PC-9 (cell line): Measurements from ENCODE around the gene ADGRA3. TPM values are rescaled to one million over a fixed set of nuclear protein-coding genes. Genes with fewer than 3 reads are reported as not detected.
A peak's percentile ranks its signal among the peaks of the same experiment; 100 is the strongest.

ENCODE experiments used
- BruUV-seq: library from RNA; stranded (reverse); fragments of 400-500 nt; replicated peaks from 2 replicates; lab custom pipeline; 2021; lab: Mats Ljungman, UMichigan
- CTCF ChIA-PET: fragments of 300-600 bp; sonication (Branson Sonifier 250); formaldehyde crosslinking; loops from one replicate; lab custom pipeline; 2022; ENCODE audit warnings: antibody characterized with exemption; lab: Charles Lee
- POLR2A ChIA-PET: fragments of 300-600 bp; sonication (Branson Sonifier 250); formaldehyde crosslinking; loops from one replicate; lab custom pipeline; 2022; ENCODE audit warnings: antibody characterized with exemption; ENCODE audit not compliant: unreplicated experiment; lab: Charles Lee
- DNase-seq, 2 experiments: peaks; one replicate each; pipeline versions ENCODE4 v3.0.0 to v3.0.0-alpha.2; 2015 to 2022; ENCODE audit warnings: mixed read lengths in 1 of 2
- H2AFZ ChIP-seq: fragments of 200-600 bp; sonication (generic); 2 replicates; pipeline ENCODE4 v1.8.1; 2017; ENCODE audit warnings: antibody characterized with exemption
- H3F3A ChIP-seq: fragments of 200-600 bp; sonication (generic); 2 replicates; pipeline ENCODE4 v1.8.1; 2017; ENCODE audit warnings: antibody characterized with exemption, mild to moderate bottlenecking, low read depth; ENCODE audit not compliant: insufficient read depth
- H3K27ac ChIP-seq: fragments of 200-600 bp; sonication (generic); 2 replicates; pipeline ENCODE4 v1.6.1; 2016; ENCODE audit warnings: mixed run types
- H3K27me3 ChIP-seq: fragments of 200-600 bp; sonication (generic); 2 replicates; pipeline ENCODE4 v1.6.1; 2016; ENCODE audit warnings: low read depth, mixed run types; ENCODE audit not compliant: insufficient read depth
- H3K36me3 ChIP-seq: fragments of 200-600 bp; sonication (generic); 2 replicates; pipeline ENCODE4 v1.6.1; 2016; ENCODE audit warnings: low read depth, mixed run types
- H3K4me1 ChIP-seq: fragments of 200-600 bp; sonication (generic); replicated peaks from 2 replicates; pipeline ENCODE4 v1.6.1; 2016; ENCODE audit warnings: mixed run types; ENCODE audit not compliant: insufficient read depth
- H3K4me2 ChIP-seq: fragments of 200-600 bp; sonication (generic); 2 replicates; pipeline ENCODE4 v1.6.1; 2017; ENCODE audit warnings: mixed run types
- H3K4me3 ChIP-seq: fragments of 200-600 bp; sonication (generic); 2 replicates; pipeline ENCODE4 v1.6.1; 2016; ENCODE audit warnings: mixed run types
- H3K79me2 ChIP-seq: fragments of 200-600 bp; sonication (generic); 2 replicates; pipeline ENCODE4 v1.6.1; 2017; ENCODE audit warnings: low read depth, mixed run types
- H3K9me2 ChIP-seq: fragments of 200-600 bp; sonication (generic); 2 replicates; pipeline ENCODE4 v1.8.1; 2017; ENCODE audit warnings: mild to moderate bottlenecking; ENCODE audit not compliant: insufficient read depth
- H3K9me3 ChIP-seq: fragments of 200-600 bp; sonication (generic); 2 replicates; pipeline ENCODE4 v1.8.1; 2016; ENCODE audit warnings: low read depth; ENCODE audit not compliant: insufficient read depth
- H4K20me1 ChIP-seq: fragments of 200-600 bp; sonication (generic); 2 replicates; pipeline ENCODE4 v1.8.1; 2017; ENCODE audit not compliant: insufficient read depth
- EZH2 ChIP-seq: fragments of 200-600 bp; sonication (generic); IDR thresholded peaks from 2 replicates; pipeline ENCODE4 v1.8.0; 2017; ENCODE audit warnings: antibody characterized with exemption, low read depth
- intact Hi-C: fragments of 100-400 bp; cut with micrococcal nuclease; formaldehyde crosslinking; loops from one replicate; pipeline ENCODE4 v1.10.0; 2022; ENCODE audit not compliant: unreplicated experiment
- total RNA-seq: library from RNA; stranded (reverse); gene quantifications from 2 replicates; pipeline ENCODE4 v1.2.3, GENCODE V29; 2021
- TF ChIP-seq, protein P1 (sequence below): fragments of 200-600 bp; sonication (generic); conservative IDR thresholded peaks from 2 replicates; pipeline ENCODE4 v1.6.1; 2017; ENCODE audit warnings: mixed run types, antibody characterized with exemption, mild to moderate bottlenecking, moderate library complexity

Gene ADGRA3
- total RNA-seq, 1 experiment from 2014 or later = 40.5 TPM

DNA sequence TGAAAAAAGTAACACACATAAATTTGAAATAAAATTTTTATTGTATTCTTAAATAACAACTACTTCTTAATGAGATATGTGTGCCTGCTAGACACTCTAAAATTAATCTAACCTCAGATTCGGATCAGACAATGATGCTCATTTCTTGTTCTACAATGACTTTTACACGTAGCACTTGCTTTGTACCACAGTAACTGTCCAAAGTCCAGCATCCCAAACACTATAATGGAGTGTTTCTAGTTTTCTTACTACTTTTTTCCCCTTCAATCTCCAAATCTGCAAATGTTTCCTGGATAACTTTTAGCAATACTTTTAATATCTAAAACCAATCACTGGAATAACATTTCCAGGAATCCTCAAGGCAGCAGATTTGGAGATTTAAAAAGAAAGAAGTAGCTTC, 75.9 kb downstream of the ADGRA3 start:
- H3K4me3 ChIP-seq = no peak overlapping the region

DNA sequence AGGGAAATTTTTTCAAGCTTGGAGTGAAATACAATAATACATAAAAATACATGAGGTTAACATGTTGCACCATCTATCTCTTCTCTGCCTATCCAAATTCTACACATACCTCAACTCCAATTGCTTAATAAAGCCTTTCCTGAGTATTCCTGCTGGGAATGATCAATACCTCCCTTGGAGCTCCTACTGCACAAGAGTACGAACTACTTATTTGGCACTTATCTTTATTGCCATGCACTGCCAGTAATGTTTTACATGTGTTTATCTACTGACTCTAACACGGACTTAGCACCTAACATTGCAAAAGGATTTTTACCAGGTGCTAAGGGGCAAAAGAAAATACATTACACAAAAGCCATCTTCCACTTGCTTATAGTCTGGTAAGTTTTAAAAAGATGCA, 80.2 kb downstream of the ADGRA3 start:
- no peak overlapping the region for H3K27ac ChIP-seq
- no peaks in the 10 kb centered on the region for H3K4me1 ChIP-seq
- H3K36me3 ChIP-seq = no peaks in the 10 kb centered on the region
- no peak overlapping the region for H3K4me2 ChIP-seq
- H2AFZ ChIP-seq = no peak overlapping the region
- CTCF ChIA-PET = no interaction called here
- no peaks in the 10 kb centered on the region for H3K9me3 ChIP-seq
- H3K27me3 ChIP-seq = no peaks in the 10 kb centered on the region
- no peak for DNase-seq
- H3K79me2 ChIP-seq = no peaks in the 10 kb centered on the region
- no peak overlapping the region for H3K4me3 ChIP-seq
- no peak for TF ChIP-seq EZH2
- TF ChIP-seq, protein P1, sequence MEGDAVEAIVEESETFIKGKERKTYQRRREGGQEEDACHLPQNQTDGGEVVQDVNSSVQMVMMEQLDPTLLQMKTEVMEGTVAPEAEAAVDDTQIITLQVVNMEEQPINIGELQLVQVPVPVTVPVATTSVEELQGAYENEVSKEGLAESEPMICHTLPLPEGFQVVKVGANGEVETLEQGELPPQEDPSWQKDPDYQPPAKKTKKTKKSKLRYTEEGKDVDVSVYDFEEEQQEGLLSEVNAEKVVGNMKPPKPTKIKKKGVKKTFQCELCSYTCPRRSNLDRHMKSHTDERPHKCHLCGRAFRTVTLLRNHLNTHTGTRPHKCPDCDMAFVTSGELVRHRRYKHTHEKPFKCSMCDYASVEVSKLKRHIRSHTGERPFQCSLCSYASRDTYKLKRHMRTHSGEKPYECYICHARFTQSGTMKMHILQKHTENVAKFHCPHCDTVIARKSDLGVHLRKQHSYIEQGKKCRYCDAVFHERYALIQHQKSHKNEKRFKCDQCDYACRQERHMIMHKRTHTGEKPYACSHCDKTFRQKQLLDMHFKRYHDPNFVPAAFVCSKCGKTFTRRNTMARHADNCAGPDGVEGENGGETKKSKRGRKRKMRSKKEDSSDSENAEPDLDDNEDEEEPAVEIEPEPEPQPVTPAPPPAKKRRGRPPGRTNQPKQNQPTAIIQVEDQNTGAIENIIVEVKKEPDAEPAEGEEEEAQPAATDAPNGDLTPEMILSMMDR = no peak
- POLR2A ChIA-PET = no interaction called here
- no TSS peak for BruUV-seq
- no peaks in the 10 kb centered on the region for H4K20me1 ChIP-seq
- H3F3A ChIP-seq = no peaks in the 10 kb centered on the region
- intact Hi-C loops = loop anchor here (2.0 kb wide), 1 partner anchor 79 kb away; no protein-coding TSS in a partner anchor
- H3K9me2 ChIP-seq = no peaks in the 10 kb centered on the region

More for the DNA sequence above, 75.9 kb downstream of the ADGRA3 start:
- Histone ChIP-seq H3K79me2 (no peaks in the 10 kb centered on the region), H2AFZ (no peak overlapping the region), H3K4me2 (no peak overlapping the region), H3K9me2 (no peaks in the 10 kb centered on the region), H3K27ac (no peak overlapping the region), H3K4me1 (no peaks in the 10 kb centered on the region), H3K9me3 (no peaks in the 10 kb centered on the region), H3K27me3 (no peaks in the 10 kb centered on the region), H4K20me1 (no peaks in the 10 kb centered on the region), H3K36me3 (no peaks in the 10 kb centered on the region), H3F3A (no peaks in the 10 kb centered on the region)
- ChIA-PET CTCF (no interaction called here), POLR2A (no interaction called here)
- no TSS peak for BruUV-seq
- TF ChIP-seq, protein P1 = no peak
- TF ChIP-seq EZH2 = no peak
- intact Hi-C loops = no loop called here
- no peak for DNase-seq

- H3K27me3 ChIP-seq = no peaks in the 10 kb centered on the region
Observed at GRCh38 chr4:22434895-22435294, 81.0 kb downstream of the ADGRA3 start.

More at GRCh38 chr4:22434895-22435294, 81.0 kb downstream of the ADGRA3 start:
- DNase-seq = peak in 1 of 2 experiments; percentile 4
- H3K79me2 ChIP-seq = no peaks in the 10 kb centered on the region
- no peaks in the 10 kb centered on the region for H4K20me1 ChIP-seq
- no peaks in the 10 kb centered on the region for H3K9me2 ChIP-seq
- no peaks in the 10 kb centered on the region for H3F3A ChIP-seq
- H3K27ac ChIP-seq = no peak overlapping the region
- no peaks in the 10 kb centered on the region for H3K9me3 ChIP-seq
- no peak overlapping the region for H3K4me3 ChIP-seq
- TF ChIP-seq, protein P1 = no peak
- no peak for TF ChIP-seq EZH2
- intact Hi-C loops = loop anchor here (2.0 kb wide), 1 partner anchor 80 kb away; no protein-coding TSS in a partner anchor
- H2AFZ ChIP-seq = no peak overlapping the region
- no peaks in the 10 kb centered on the region for H3K36me3 ChIP-seq
- ChIA-PET CTCF (no interaction called here), POLR2A (no interaction called here)
- H3K4me2 ChIP-seq = no peak overlapping the region
- no TSS peak for BruUV-seq
- H3K4me1 ChIP-seq = no peaks in the 10 kb centered on the region
